Spleen (tissue), 11 donors: ENCODE results near the gene CCDC71L. TPM values are rescaled to one million over a fixed set of nuclear protein-coding genes. Genes with fewer than 3 reads are reported as not detected.

ENCODE experiments used
- DNase-seq: peaks from one replicate; pipeline ENCODE4 v3.0.0-alpha.2; 2020
- H3K27ac ChIP-seq, 8 donors: fragments of 200-600 bp; sonication (generic) in 7 of 8; 1 replicate in 4 of 8; 2 replicates in 4 of 8; pipeline versions ENCODE4 v1.5.0 to v1.8.0; 2016 to 2021; ENCODE audit warnings: inconsistent platforms in 4 of 8, mild to moderate bottlenecking in 4 of 8, moderate library complexity in 1 of 8
- H3K27me3 ChIP-seq, 7 donors: fragments of 200-600 bp; sonication (generic) in 6 of 7; replicated peaks in 1 of 7; 1 replicate in 4 of 7; 2 replicates in 3 of 7; pipeline versions ENCODE4 v1.5.0 to v1.8.0; 2016 to 2021; ENCODE audit warnings: inconsistent platforms in 3 of 7, mild to moderate bottlenecking in 1 of 7
- H3K36me3 ChIP-seq, 6 donors: fragments of 200-600 bp; sonication (generic) in 5 of 6; 1 replicate in 4 of 6; 2 replicates in 2 of 6; pipeline versions ENCODE4 v1.5.0 to v1.8.0; 2016 to 2021; ENCODE audit warnings: inconsistent platforms in 2 of 6
- H3K4me1 ChIP-seq, 6 donors: fragments of 200-600 bp; sonication (generic) in 5 of 6; 1 replicate in 3 of 6; 2 replicates in 3 of 6; pipeline versions ENCODE4 v1.5.0 to v1.8.0; 2016 to 2021; ENCODE audit warnings: inconsistent platforms in 3 of 6
- H3K4me3 ChIP-seq, 8 donors: fragments of 200-600 bp; sonication (generic) in 7 of 8; 1 replicate in 4 of 8; 2 replicates in 4 of 8; pipeline versions ENCODE4 v1.5.0 to v1.8.0; 2016 to 2021; ENCODE audit warnings: inconsistent platforms in 4 of 8, mild to moderate bottlenecking in 4 of 8, moderate library complexity in 2 of 8
- H3K9me3 ChIP-seq, 8 donors: fragments of 200-600 bp; sonication (generic) in 7 of 8; 1 replicate in 4 of 8; 2 replicates in 4 of 8; pipeline versions ENCODE4 v1.5.0 to v1.8.0; 2016 to 2021; ENCODE audit warnings: inconsistent platforms in 4 of 8
- POLR2A ChIP-seq, 3 donors: fragments of 450-650 bp; IDR thresholded peaks; one replicate each; pipeline ENCODE4 v1.5.1; 2017; ENCODE audit warnings: antibody characterized with exemption in 3 of 3, mild to moderate bottlenecking in 1 of 3
- POLR2AphosphoS5 ChIP-seq, 3 donors: sonication (generic); formaldehyde crosslinking; IDR thresholded peaks; one replicate each; pipeline ENCODE4 v1.5.1; 2017; ENCODE audit warnings: antibody characterized with exemption in 3 of 3
- WGBS, 5 donors: extraction: QIAGEN DNeasy Blood & Tissue Kit in 3 of 5; methylation state at CpG; one replicate each; pipeline versions ENCODE4 v1.1.5 to v1.1.7; 2013 to 2018; 5-methylcytosine and 5-hydroxymethylcytosine counted together
- intact Hi-C: fragments of 100-400 bp; cut with DNase I; formaldehyde crosslinking; loops from one replicate; pipeline ENCODE4 v1.15.0; 2023; ENCODE audit warnings: low total_unique reads
- polyA plus RNA-seq, 3 donors: library from polyadenylated mRNA; stranded (reverse); fragments of 200-250 nt; gene quantifications; one replicate each; pipeline ENCODE4 v1.2.1, GENCODE V29; 2013
- total RNA-seq, 7 donors: library from RNA; depleted of rRNA in 3 of 7; stranded (reverse); fragments of >200 nt in 3 of 7; fragmentation: NEBNext Ultra II Directional in 4 of 7; extraction: Animal tissue kit (Norgen Biotek cat#: 25700) in 4 of 7; gene quantifications; one replicate each; pipeline versions ENCODE4 v1.1.0 to v1.2.1, GENCODE V29; 2016 to 2021
- TF ChIP-seq, protein P1 (sequence below), 11 experiments: fragments of 200-600 bp in 7 of 11; fragments of 450-650 bp in 4 of 11; sonication (generic) in 4 of 11; IDR thresholded peaks in 8 of 11; conservative IDR thresholded peaks in 3 of 11; 1 replicate in 7 of 11; 2 replicates in 4 of 11; pipeline versions ENCODE4 v1.4.0 to v1.8.0; 2016 to 2021; ENCODE audit warnings: antibody characterized with exemption in 11 of 11, inconsistent platforms in 4 of 11, mild to moderate bottlenecking in 1 of 11
- donor health status: healthy with polysubstance abuse.
- donor health status: DM: no; HTN: no; CAD: no; lungs with moderate emphysema.
- donor health status: DM: no; HTN: no; CAD: no.
- donor health status: Bipolar disorder and iron deficiency.
- donor health status: healthy.
- donor health status: DM: no; HTN: no; CAD: no.
- donor health status: DM: yes; HTN: yes; CAD: no.

The CCDC71L gene
- total and polyA plus RNA-seq, 10 donors: 22.7 to 70.9 (median 36.4) TPM

DNA sequence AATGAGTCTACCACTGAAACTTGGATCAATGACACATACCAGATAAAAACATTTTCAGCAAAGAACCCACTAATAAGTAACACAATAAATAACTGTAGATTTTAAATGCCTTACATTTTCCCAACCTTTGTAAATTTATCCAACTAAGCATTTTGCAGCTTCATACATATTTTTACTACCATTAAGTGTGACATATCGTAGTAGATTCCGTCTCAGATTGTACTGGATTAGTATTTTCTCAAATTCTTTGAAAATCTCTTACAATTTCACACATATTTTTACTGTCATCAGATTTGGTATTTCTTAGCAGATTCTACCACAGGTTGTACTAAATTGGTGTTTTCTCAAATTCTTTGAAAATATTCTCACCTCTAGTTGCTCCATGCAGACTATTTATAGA is 26.0 kb downstream of the CCDC71L start:
- no peak for TF ChIP-seq POLR2AphosphoS5 (IDR thresholded peaks at IDR 0.05)
- TF ChIP-seq, protein P1, sequence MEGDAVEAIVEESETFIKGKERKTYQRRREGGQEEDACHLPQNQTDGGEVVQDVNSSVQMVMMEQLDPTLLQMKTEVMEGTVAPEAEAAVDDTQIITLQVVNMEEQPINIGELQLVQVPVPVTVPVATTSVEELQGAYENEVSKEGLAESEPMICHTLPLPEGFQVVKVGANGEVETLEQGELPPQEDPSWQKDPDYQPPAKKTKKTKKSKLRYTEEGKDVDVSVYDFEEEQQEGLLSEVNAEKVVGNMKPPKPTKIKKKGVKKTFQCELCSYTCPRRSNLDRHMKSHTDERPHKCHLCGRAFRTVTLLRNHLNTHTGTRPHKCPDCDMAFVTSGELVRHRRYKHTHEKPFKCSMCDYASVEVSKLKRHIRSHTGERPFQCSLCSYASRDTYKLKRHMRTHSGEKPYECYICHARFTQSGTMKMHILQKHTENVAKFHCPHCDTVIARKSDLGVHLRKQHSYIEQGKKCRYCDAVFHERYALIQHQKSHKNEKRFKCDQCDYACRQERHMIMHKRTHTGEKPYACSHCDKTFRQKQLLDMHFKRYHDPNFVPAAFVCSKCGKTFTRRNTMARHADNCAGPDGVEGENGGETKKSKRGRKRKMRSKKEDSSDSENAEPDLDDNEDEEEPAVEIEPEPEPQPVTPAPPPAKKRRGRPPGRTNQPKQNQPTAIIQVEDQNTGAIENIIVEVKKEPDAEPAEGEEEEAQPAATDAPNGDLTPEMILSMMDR (IDR thresholded peaks at IDR 0.05 in 8 of 11, conservative IDR thresholded peaks at IDR 0.05 in 3 of 11): no peak
- TF ChIP-seq POLR2A (IDR thresholded peaks at IDR 0.05): no peak
- intact Hi-C loops: no loop called here
- H3K4me1 ChIP-seq: no peaks in the 10 kb centered on the region
- no peak overlapping the region for H3K27ac ChIP-seq
- no peaks in the 10 kb centered on the region for H3K9me3 ChIP-seq
- 90 to 96% (median 94%) methylated on average over 2 of the region's 2 CpGs for WGBS, 5 donors
- no peak for DNase-seq
- H3K4me3 ChIP-seq: no peak overlapping the region
- no peaks in the 10 kb centered on the region for H3K27me3 ChIP-seq
- no peaks in the 10 kb centered on the region for H3K36me3 ChIP-seq

DNA sequence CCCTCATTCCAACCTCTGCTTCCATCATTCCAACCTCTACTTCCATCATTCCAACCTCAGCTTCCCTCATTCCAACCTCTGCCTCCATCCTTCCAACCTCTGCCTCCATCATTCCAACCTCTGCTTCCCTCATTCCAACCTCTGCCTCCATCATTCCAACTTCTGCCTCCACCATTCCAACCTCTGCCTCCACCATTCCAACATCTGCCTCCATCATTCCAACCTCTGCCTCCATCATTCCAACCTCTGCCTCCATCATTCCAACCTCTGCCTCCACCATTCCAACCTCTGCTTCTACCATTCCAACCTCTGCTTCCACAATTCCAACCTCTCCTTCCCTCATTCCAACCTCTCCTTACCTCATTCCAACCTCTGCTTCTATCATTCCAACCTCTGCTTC is 30.3 kb downstream of the CCDC71L start:
- TF ChIP-seq, protein P1 (IDR thresholded peaks at IDR 0.05 in 8 of 11, conservative IDR thresholded peaks at IDR 0.05 in 3 of 11): no peak
- TF ChIP-seq POLR2AphosphoS5 (IDR thresholded peaks at IDR 0.05) (no peak), POLR2A (IDR thresholded peaks at IDR 0.05) (no peak)
- H3K27ac ChIP-seq: peak overlapping the region in 1 of 8 donors; percentile 37
- intact Hi-C loops: no loop called here

DNA sequence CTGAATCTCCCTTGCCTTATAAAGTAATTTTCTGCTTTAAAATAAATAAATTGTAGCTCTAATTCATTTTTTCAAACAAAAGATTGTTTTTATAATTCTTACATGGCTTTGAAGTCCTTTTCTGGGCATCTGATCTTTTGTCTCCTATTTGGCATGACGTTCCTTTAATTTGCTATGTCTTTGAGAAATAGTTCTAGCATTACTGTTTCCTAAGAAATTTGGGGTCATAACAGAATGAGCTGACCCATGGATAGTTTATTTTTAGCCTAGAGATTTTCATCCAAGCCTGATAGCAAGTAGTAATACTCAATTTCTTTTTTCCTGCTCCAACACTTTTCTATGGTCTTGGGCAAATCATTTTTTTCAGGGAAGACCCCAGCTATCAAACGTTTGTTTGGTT is 31.4 kb downstream of the CCDC71L start:
- H3K4me1 ChIP-seq: peaks cover 0 to 5% (median 0%) of the 10 kb centered on the region in 6 donors
- intact Hi-C loops: no loop called here
- TF ChIP-seq POLR2A (IDR thresholded peaks at IDR 0.05) (no peak), POLR2AphosphoS5 (IDR thresholded peaks at IDR 0.05) (no peak)
- TF ChIP-seq, protein P1 (IDR thresholded peaks at IDR 0.05 in 8 of 11, conservative IDR thresholded peaks at IDR 0.05 in 3 of 11): no peak
- no peaks in the 10 kb centered on the region for H3K9me3 ChIP-seq
- H3K27me3 ChIP-seq: no peaks in the 10 kb centered on the region
- H3K36me3 ChIP-seq: no peaks in the 10 kb centered on the region
- no peak for DNase-seq
- 63 to 74% (median 65%) methylated on average over 2 of the region's 2 CpGs for WGBS, 5 donors
- H3K27ac ChIP-seq: peak overlapping the region in 4 of 8 donors; percentile 8 to 47 (median 28)
- H3K4me3 ChIP-seq: no peak overlapping the region

More for the DNA sequence above, 30.3 kb downstream of the CCDC71L start:
- Histone ChIP-seq H3K27me3 (no peaks in the 10 kb centered on the region), H3K4me1 (no peaks in the 10 kb centered on the region), H3K9me3 (no peaks in the 10 kb centered on the region), H3K36me3 (no peaks in the 10 kb centered on the region), H3K4me3 (no peak overlapping the region)
- no peak for DNase-seq

DNA sequence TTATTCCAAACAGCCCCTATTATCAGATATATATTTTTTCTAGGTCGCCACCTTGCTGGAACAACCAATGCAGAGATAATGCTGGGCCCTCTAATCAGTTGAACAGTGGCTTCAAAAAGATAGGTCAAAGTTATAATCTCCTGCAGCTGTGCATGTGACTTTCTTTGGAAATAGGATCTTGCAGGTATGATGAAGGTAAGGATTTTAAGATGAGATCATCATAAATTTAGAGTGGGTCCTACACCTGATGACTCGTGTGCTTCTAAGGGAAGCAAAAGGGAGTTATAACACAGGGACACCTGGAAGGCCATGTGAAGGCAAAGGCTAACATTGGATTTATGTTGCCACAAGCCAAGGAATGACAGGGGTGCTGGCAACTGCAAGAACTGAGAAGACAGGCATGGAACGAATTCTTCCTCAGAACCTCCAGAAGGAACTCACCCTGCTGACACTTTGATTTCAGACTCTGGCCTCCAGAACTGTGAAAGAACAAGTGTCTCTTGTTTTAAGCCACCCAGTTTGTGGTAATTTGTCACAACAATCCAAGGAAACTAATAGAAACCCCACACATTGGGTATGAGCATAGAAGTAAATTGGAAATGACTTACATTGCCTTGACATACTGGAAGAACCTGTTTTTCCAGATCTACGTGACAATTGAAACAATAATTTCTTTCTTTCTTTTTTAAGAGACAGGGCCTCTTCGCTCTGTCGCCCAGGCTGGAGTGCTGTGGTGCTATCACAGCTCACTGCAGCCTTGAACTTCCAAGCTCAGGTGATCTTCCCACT is 34.4 kb downstream of the CCDC71L start:
- intact Hi-C loops: no loop called here

More for the DNA sequence above, 34.4 kb downstream of the CCDC71L start:
- TF ChIP-seq POLR2A (IDR thresholded peaks at IDR 0.05) (no peak), POLR2AphosphoS5 (IDR thresholded peaks at IDR 0.05) (no peak)
- TF ChIP-seq, protein P1 (IDR thresholded peaks at IDR 0.05 in 8 of 11, conservative IDR thresholded peaks at IDR 0.05 in 3 of 11): no peak
- WGBS, 5 donors: 87 to 97% (median 92%) methylated on average over 6 of the region's 6 CpGs
- Histone ChIP-seq H3K4me3 (no peak overlapping the region), H3K36me3 (no peaks in the 10 kb centered on the region), H3K4me1 (peaks cover 0 to 5% (median 0%) of the 10 kb centered on the region in 6 donors), H3K27ac (no peak overlapping the region), H3K27me3 (no peaks in the 10 kb centered on the region), H3K9me3 (peaks cover 0 to 19% (median 9%) of the 10 kb centered on the region in 8 donors)
- DNase-seq: no peak
